PC-3 (cell line): ENCODE data around the gene NLGN1.

Experiments
- EZH2 ChIP-seq: fragments of 300-600 bp; sonication (generic); IDR thresholded peaks from one replicate; pipeline ENCODE4 v1.6.1; 2017; ENCODE audit warnings: antibody characterized with exemption, mild to moderate bottlenecking, low read length; ENCODE audit not compliant: unreplicated experiment
- TF ChIP-seq, protein P1 (sequence below): fragments of 300-600 bp; sonication (generic); conservative IDR thresholded peaks from 2 replicates; pipeline ENCODE4 v1.5.1; 2017; ENCODE audit warnings: antibody characterized with exemption, low read depth, mild to moderate bottlenecking, low read length

DNA sequence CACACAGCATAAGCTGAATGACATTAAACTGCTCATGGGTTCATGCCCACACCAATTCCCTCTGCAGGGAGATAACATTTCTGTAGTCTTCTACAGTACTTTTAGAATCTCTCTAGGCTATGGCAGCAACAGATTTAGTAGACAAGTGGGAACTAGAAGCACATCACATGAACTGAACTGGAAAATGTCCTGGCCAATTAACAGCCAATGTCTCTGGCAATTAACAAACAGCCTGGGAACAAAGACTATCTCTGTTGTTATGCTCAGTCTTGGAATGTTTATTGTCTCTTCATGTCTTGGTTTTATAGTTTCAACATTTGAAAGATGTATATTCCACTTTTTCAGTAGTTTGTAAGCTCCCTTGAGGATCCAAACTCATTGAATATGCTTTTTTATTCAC, 938.4 kb downstream of the NLGN1 start:
- TF ChIP-seq, protein P1, sequence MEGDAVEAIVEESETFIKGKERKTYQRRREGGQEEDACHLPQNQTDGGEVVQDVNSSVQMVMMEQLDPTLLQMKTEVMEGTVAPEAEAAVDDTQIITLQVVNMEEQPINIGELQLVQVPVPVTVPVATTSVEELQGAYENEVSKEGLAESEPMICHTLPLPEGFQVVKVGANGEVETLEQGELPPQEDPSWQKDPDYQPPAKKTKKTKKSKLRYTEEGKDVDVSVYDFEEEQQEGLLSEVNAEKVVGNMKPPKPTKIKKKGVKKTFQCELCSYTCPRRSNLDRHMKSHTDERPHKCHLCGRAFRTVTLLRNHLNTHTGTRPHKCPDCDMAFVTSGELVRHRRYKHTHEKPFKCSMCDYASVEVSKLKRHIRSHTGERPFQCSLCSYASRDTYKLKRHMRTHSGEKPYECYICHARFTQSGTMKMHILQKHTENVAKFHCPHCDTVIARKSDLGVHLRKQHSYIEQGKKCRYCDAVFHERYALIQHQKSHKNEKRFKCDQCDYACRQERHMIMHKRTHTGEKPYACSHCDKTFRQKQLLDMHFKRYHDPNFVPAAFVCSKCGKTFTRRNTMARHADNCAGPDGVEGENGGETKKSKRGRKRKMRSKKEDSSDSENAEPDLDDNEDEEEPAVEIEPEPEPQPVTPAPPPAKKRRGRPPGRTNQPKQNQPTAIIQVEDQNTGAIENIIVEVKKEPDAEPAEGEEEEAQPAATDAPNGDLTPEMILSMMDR = no peak
- no peak for TF ChIP-seq EZH2
